ENCODE measurements around the gene HSPB8.

Gene HSPB8

DNA sequence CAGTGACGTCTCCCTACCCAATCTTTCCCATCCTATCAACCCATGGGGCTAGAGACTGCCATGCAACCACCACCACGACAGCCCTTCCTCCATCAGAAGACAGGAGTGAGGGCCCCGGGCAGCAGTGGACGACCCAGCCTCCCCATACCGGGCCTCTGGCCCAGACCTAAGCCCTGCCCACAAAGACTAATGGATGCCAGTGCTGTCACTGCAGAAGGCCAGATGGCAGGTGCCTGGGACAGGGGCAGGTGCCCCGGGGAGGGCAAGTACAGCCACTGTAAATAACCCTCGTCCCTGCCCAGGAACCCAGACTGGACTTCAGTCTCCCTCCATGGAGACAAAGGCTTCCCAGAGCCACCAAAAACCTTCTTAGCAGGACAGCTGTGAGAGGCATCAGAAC lies 20.3 kb upstream of the HSPB8 start:
- H3K9me3 ChIP-seq = no peaks in the 10 kb centered on the region
- H3K4me3 ChIP-seq (ENCODE audit: low read depth in 1 of 2, low read length in 1 of 2) = no peak overlapping the region
- peaks cover 18% of the 10 kb centered on the region for H3K27me3 ChIP-seq
- TF ChIP-seq, protein P1, sequence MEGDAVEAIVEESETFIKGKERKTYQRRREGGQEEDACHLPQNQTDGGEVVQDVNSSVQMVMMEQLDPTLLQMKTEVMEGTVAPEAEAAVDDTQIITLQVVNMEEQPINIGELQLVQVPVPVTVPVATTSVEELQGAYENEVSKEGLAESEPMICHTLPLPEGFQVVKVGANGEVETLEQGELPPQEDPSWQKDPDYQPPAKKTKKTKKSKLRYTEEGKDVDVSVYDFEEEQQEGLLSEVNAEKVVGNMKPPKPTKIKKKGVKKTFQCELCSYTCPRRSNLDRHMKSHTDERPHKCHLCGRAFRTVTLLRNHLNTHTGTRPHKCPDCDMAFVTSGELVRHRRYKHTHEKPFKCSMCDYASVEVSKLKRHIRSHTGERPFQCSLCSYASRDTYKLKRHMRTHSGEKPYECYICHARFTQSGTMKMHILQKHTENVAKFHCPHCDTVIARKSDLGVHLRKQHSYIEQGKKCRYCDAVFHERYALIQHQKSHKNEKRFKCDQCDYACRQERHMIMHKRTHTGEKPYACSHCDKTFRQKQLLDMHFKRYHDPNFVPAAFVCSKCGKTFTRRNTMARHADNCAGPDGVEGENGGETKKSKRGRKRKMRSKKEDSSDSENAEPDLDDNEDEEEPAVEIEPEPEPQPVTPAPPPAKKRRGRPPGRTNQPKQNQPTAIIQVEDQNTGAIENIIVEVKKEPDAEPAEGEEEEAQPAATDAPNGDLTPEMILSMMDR (IDR thresholded peaks at IDR 0.05) = no peak
- no peaks in the 10 kb centered on the region for H3K36me3 ChIP-seq
- no peaks in the 10 kb centered on the region for H3K4me1 ChIP-seq (ENCODE audit: control insufficient read depth in 1 of 2, insufficient read depth in 1 of 2, low read depth in 1 of 2, low read length in 1 of 2)
- no peak overlapping the region for H3K27ac ChIP-seq

DNA sequence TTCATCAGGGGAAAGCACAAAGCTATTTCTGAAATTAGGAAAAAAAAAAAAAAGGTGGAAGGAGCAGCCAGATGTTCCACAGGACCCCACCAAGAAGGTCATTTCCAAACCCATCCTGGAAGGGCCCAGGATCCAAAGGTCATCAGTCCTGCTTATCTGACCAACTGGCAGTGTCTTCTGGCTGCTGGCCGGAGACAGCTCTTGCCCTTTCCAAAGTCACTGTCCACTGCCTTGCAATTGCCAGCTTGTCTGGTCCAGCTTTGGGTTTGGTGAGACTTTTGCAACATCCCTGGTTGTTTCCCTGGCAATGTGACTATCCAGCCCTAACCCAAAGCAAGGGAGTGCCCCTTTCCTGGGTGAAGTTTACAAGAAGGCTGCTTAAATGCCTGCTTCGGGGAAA lies 18.9 kb upstream of the HSPB8 start:
- no peaks in the 10 kb centered on the region for H3K9me3 ChIP-seq
- no peak overlapping the region for H3K27ac ChIP-seq
- TF ChIP-seq, protein P1 (IDR thresholded peaks at IDR 0.05) = no peak

DNA sequence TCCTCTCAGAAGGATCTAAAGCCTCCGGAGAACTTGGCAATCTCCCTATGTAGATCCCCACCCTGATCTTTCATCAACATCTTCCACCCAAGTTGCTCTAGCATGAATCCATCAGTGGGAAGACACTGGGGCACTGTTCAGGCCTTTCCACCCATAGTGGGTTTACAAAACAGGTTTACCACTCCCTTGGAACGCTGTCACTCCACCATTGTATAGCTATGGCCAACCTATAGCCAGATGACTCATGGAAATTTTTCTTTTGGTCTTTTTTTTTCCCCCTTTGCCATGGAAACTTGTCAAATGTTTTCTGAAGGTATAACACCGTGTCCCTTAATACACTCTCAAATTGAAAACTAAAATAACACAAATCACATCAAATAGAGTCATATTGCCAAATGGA lies 10.8 kb upstream of the HSPB8 start:
- no peaks in the 10 kb centered on the region for H3K4me1 ChIP-seq (ENCODE audit: control insufficient read depth in 1 of 2, insufficient read depth in 1 of 2, low read depth in 1 of 2, low read length in 1 of 2)
- H3K36me3 ChIP-seq = no peaks in the 10 kb centered on the region
- no peak overlapping the region for H3K27ac ChIP-seq
- no peaks in the 10 kb centered on the region for H3K9me3 ChIP-seq
- no peaks in the 10 kb centered on the region for H3K27me3 ChIP-seq
- TF ChIP-seq, protein P1 (IDR thresholded peaks at IDR 0.05) = no peak
- no peak overlapping the region for H3K4me3 ChIP-seq (ENCODE audit: low read depth in 1 of 2, low read length in 1 of 2)

More for the DNA sequence above, 18.9 kb upstream of the HSPB8 start:
- H3K27me3 ChIP-seq = peaks cover 4% of the 10 kb centered on the region
- no peaks in the 10 kb centered on the region for H3K4me1 ChIP-seq (ENCODE audit: control insufficient read depth in 1 of 2, insufficient read depth in 1 of 2, low read depth in 1 of 2, low read length in 1 of 2)
- H3K4me3 ChIP-seq (ENCODE audit: low read depth in 1 of 2, low read length in 1 of 2) = no peak overlapping the region
- H3K36me3 ChIP-seq = no peaks in the 10 kb centered on the region

DNA sequence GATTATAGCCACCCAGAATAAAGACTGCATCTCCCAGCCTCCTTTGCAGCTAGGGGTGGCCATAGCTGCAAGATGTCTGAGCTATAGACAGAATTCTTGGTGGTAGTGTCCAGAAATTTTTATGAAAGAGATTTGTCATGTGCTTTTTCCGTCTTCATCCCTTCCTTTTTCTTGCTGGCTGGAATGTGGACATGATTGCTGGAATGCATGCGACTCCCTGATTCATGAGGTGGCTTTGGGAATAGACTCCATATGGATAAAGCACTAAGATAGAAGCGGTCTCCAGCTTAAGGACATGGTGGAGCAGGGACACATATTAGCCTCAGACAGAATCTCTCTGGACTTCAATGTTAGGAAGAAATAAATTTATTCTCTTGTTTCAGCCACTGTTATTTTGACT lies 10.0 kb upstream of the HSPB8 start:
- Histone ChIP-seq H3K4me3 (ENCODE audit: low read depth in 1 of 2, low read length in 1 of 2) (no peak overlapping the region), H3K36me3 (no peaks in the 10 kb centered on the region), H3K27ac (no peak overlapping the region), H3K4me1 (ENCODE audit: control insufficient read depth in 1 of 2, insufficient read depth in 1 of 2, low read depth in 1 of 2, low read length in 1 of 2) (no peaks in the 10 kb centered on the region), H3K27me3 (no peaks in the 10 kb centered on the region), H3K9me3 (no peaks in the 10 kb centered on the region)
- TF ChIP-seq, protein P1 (IDR thresholded peaks at IDR 0.05) = no peak

DNA sequence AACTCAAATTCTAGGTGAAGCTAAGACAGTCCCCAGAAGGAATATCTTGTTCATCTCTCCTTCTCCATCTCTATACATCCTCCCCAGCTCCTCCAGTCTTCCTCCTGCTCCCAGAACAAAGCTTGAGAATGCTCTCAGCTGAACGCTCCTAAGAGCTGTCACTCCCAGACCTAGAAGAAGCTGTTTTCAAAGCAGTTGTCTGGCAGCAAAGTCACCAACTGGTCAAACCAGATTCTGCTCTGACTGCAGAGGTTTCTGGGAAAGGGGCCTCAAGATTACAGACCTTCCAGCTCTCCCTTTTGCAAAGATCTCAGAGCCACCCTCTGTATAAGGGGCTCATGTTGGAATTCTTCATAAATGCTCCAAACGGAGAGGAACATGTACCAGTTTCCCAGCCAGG lies 9.6 kb upstream of the HSPB8 start:
- H3K27me3 ChIP-seq = no peaks in the 10 kb centered on the region
- H3K4me3 ChIP-seq (ENCODE audit: low read depth in 1 of 2, low read length in 1 of 2) = no peak overlapping the region
- TF ChIP-seq, protein P1 (IDR thresholded peaks at IDR 0.05) = no peak
- no peak overlapping the region for H3K27ac ChIP-seq
- H3K4me1 ChIP-seq (ENCODE audit: control insufficient read depth in 1 of 2, insufficient read depth in 1 of 2, low read depth in 1 of 2, low read length in 1 of 2) = no peaks in the 10 kb centered on the region
- H3K36me3 ChIP-seq = no peaks in the 10 kb centered on the region
- no peaks in the 10 kb centered on the region for H3K9me3 ChIP-seq

DNA sequence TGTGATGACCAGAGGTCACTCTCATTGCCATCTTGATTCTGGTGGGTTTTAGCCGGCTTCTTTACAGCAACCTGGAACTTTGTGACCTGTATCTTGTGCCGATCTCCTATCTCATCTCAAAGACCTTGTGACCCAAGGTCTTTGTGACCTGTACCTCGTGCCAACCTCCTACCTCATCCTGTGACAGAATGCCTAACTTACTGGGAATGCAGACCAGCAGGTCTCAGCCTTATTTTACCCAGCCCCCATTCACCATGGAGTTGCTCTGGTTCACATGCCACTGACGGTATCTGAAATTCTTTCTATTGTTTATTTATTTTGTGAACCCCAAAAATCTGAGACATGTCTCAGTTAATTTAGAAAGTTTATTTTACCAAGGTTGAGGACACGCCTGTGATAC lies 7.4 kb upstream of the HSPB8 start:
- TF ChIP-seq, protein P1 (IDR thresholded peaks at IDR 0.05) = no peak
- Histone ChIP-seq H3K27me3 (peaks cover under 1% of the 10 kb centered on the region), H3K4me3 (ENCODE audit: low read depth in 1 of 2, low read length in 1 of 2) (no peak overlapping the region)

More for the DNA sequence above, 7.4 kb upstream of the HSPB8 start:
- Histone ChIP-seq H3K36me3 (no peaks in the 10 kb centered on the region), H3K27ac (no peak overlapping the region), H3K4me1 (ENCODE audit: control insufficient read depth in 1 of 2, insufficient read depth in 1 of 2, low read depth in 1 of 2, low read length in 1 of 2) (no peaks in the 10 kb centered on the region), H3K9me3 (no peaks in the 10 kb centered on the region)

Measured in neutrophil (primary cell).